Measurements from ENCODE around the gene TMEM127. TPM values are rescaled to one million over a fixed set of nuclear protein-coding genes. Genes with fewer than 3 reads are reported as not detected.
"Not testable (repeated sequence)": the region's sequence is repeated elsewhere in the genome, so short reads cannot be mapped to it uniquely, and the experiment has no call there.

TMEM127 gene
- total RNA-seq, 4 donors from 2014 or later, result 18.5 to 131 (median 82.0) TPM

DNA sequence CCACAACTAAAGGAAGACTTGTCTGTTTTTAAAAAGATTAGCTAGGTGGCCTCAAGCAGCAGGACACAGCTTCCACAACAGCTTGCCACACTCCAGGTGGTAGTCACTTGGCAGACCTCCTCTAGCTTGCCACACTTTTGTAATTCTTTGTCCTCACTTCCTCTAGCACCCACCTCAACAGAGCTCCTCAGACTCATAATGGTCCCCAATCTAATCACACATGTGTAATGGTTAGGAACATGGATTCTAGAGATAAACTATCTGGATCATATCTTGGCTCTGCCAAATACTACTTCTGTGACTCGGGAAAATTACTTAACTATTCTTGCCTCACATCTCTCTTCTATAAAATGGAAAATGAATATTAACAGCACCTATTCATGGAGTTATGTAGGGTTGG lies 36.1 kb upstream of the TMEM127 start:
- intact Hi-C loops (cut with DNase I; ENCODE audit: low total_unique reads), result no loop called here
- no peaks in the 10 kb centered on the region for H3K9me3 ChIP-seq
- 85 to 100% methylated on average over 1 of the region's 1 CpG for WGBS, 2 donors (ENCODE audit: low coverage in 1 of 2)
- no peaks in the 10 kb centered on the region for H3K27me3 ChIP-seq
- no peak overlapping the region for H3K27ac ChIP-seq
- no peak for DNase-seq
- H3K4me3 ChIP-seq, result no peak overlapping the region
- no peak for TF ChIP-seq CTCF (IDR thresholded peaks at IDR 0.05)
- TF ChIP-seq POLR2A (IDR thresholded peaks at IDR 0.05), result no peak
- TF ChIP-seq EP300 (IDR thresholded peaks at IDR 0.05; ENCODE audit: low read depth), result no peak
- no peak for TF ChIP-seq POLR2AphosphoS5 (IDR thresholded peaks at IDR 0.05)
- H3K36me3 ChIP-seq, result peaks cover 1 to 64% (median 36%) of the 10 kb centered on the region in 4 donors
- peaks cover 6 to 21% (median 17%) of the 10 kb centered on the region in 4 donors for H3K4me1 ChIP-seq
- in situ Hi-C loops (cut with MboI; ENCODE audit: low pct_ligation_motif_present in 1 of 4, low pct_unique_long_range_greater_than_20kb in 1 of 4, low sequenced_read_pairs in 3 of 4), result loop anchor here in 1 of 4 donors (25.0 kb wide), 1 partner anchor 210 kb away; the partner anchor contains the start of gene NEURL3

DNA sequence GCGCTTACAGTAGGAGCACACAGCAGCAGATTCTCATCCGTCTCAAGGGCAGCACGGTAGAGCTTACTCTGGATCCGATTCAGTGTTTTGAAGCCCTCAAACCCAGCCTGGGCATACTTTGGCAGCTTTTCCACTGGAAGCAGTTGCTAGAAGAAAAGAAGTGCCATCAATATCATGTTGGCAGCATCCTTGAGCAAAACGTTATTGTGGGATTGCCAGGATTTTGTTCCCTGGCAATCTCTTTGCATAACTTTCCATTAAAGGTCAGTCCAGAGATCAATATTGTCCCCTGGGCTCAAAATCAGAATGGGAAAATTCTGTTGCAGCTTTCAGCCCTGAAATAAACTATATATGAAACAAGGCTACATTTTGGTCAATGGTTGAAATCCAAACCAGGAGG lies 31.1 kb upstream of the TMEM127 start:
- Histone ChIP-seq H3K4me1 (no peaks in the 10 kb centered on the region), H3K27me3 (no peaks in the 10 kb centered on the region), H3K9me3 (no peaks in the 10 kb centered on the region), H3K36me3 (peaks cover 1 to 98% (median 52%) of the 10 kb centered on the region in 4 donors), H3K4me3 (no peak overlapping the region), H3K27ac (no peak overlapping the region)
- no peak for TF ChIP-seq EP300 (IDR thresholded peaks at IDR 0.05; ENCODE audit: low read depth)
- TF ChIP-seq CTCF (IDR thresholded peaks at IDR 0.05), result no peak
- TF ChIP-seq POLR2AphosphoS5 (IDR thresholded peaks at IDR 0.05), result no peak
- TF ChIP-seq POLR2A (IDR thresholded peaks at IDR 0.05), result no peak
- no peak for DNase-seq
- intact Hi-C loops (cut with DNase I; ENCODE audit: low total_unique reads), result no loop called here
- in situ Hi-C loops (cut with MboI; ENCODE audit: low pct_ligation_motif_present in 1 of 4, low pct_unique_long_range_greater_than_20kb in 1 of 4, low sequenced_read_pairs in 3 of 4), result no loop called here
- 87 to 100% methylated on average over 1 to 5 of the region's 5 CpGs for WGBS, 2 donors (ENCODE audit: low coverage in 1 of 2)

DNA sequence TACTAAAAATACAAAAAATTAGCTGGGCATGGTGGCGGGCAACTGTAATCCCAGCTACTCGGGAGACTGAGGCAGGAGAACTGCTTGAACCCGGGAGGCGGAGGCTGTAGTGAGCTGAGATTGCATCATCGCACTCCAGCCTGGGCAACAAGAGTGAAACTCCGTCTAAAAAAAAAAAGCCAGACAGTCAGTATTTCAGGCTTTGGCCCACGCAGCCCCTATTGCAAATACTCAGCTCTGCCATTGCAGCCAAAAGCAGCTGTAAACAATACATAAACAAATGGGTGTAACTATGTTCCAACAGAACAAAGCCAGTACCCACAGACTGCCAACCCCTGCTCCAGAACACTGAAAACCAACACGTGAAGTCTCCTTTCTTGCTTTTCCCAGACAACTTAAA lies 28.5 kb upstream of the TMEM127 start:
- H3K36me3 ChIP-seq, result peaks cover 1 to 100% (median 54%) of the 10 kb centered on the region in 4 donors
- H3K27ac ChIP-seq; H3K4me3 ChIP-seq; in situ Hi-C loops (cut with MboI; ENCODE audit: low pct_ligation_motif_present in 1 of 4, low pct_unique_long_range_greater_than_20kb in 1 of 4, low sequenced_read_pairs in 3 of 4); H3K9me3 ChIP-seq; H3K27me3 ChIP-seq; H3K4me1 ChIP-seq; intact Hi-C loops (cut with DNase I; ENCODE audit: low total_unique reads); DNase-seq: not testable (repeated sequence)
- WGBS, 2 donors (ENCODE audit: low coverage in 1 of 2), result 92% methylated on average over 8 of the region's 8 CpGs; no CpG with 5 or more reads in 1 of the 2 donors

DNA sequence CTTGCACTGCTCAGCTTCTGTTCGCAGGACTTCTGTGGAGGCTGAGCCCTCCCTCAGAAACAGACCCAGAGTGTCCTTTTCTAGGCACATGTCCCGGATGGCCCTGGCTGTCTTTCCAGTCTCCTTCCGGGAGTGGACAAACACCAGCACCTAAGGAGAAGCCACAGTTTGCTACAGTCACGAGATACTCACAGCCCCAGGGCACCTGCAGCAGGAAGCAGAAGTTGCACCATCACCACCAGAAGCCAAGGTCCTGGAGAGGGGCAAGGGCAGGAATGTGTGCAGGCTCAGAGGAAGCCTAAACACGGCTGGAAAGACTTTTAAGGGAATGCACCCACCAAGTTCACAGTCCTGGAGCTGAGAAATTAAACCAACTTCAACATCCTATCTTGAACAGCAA lies 26.0 kb upstream of the TMEM127 start:
- no peak overlapping the region for H3K27ac ChIP-seq
- WGBS, 2 donors (ENCODE audit: low coverage in 1 of 2), result 91 to 100% methylated on average over 1 to 5 of the region's 5 CpGs
- TF ChIP-seq POLR2AphosphoS5 (IDR thresholded peaks at IDR 0.05) (no peak), CTCF (IDR thresholded peaks at IDR 0.05) (no peak), POLR2A (IDR thresholded peaks at IDR 0.05) (no peak), EP300 (IDR thresholded peaks at IDR 0.05; ENCODE audit: low read depth) (no peak)
- no peak overlapping the region for H3K4me3 ChIP-seq
- intact Hi-C loops (cut with DNase I; ENCODE audit: low total_unique reads), result no loop called here
- in situ Hi-C loops (cut with MboI; ENCODE audit: low pct_ligation_motif_present in 1 of 4, low pct_unique_long_range_greater_than_20kb in 1 of 4, low sequenced_read_pairs in 3 of 4), result no loop called here
- peaks cover 0 to 99% (median 46%) of the 10 kb centered on the region in 4 donors for H3K36me3 ChIP-seq
- H3K4me1 ChIP-seq, result no peaks in the 10 kb centered on the region
- no peaks in the 10 kb centered on the region for H3K9me3 ChIP-seq
- no peak for DNase-seq
- H3K27me3 ChIP-seq, result no peaks in the 10 kb centered on the region

DNA sequence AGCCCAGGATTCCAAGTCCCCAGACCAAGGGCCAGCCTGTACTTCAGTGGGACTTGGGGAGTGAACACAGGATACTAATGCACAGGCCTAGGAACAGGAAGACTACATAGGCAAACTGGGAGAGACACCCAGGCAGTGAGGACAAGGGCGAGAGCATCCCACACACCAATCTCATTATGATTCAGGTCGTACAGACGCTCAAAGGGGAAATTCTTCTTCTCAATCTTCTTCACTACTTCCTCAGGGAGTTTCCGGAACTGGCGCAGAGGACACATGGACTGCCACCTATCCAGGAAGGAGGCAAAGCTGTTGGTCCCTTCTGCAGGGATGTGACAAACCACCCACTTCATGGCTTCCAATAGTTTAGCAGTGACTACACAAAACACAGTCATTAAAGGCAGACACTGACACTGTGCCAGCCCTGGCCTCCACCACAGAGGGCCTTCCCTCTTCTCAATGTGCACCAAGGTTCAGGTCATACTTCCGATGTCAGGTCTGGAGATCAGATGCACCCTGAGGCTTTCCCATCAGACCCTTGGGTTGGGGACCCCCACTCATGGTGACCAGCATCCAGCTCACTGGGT lies 21.6 kb upstream of the TMEM127 start:
- Histone ChIP-seq H3K4me3 (no peak overlapping the region), H3K4me1 (no peaks in the 10 kb centered on the region), H3K9me3 (no peaks in the 10 kb centered on the region), H3K36me3 (peaks cover 0 to 98% (median 46%) of the 10 kb centered on the region in 4 donors), H3K27ac (no peak overlapping the region), H3K27me3 (no peaks in the 10 kb centered on the region)
- WGBS, 2 donors (ENCODE audit: low coverage in 1 of 2), result 80 to 88% methylated on average over 4 to 6 of the region's 6 CpGs
- DNase-seq, result no peak
- in situ Hi-C loops (cut with MboI; ENCODE audit: low pct_ligation_motif_present in 1 of 4, low pct_unique_long_range_greater_than_20kb in 1 of 4, low sequenced_read_pairs in 3 of 4), result no loop called here
- TF ChIP-seq POLR2AphosphoS5 (IDR thresholded peaks at IDR 0.05) (no peak), EP300 (IDR thresholded peaks at IDR 0.05; ENCODE audit: low read depth) (no peak), CTCF (IDR thresholded peaks at IDR 0.05) (no peak), POLR2A (IDR thresholded peaks at IDR 0.05) (no peak)
- intact Hi-C loops (cut with DNase I; ENCODE audit: low total_unique reads), result no loop called here
